NOMO-1 treated with DMSO at 0.1 percent for 48 hours (cell line): ENCODE data around the gene ITGAL.
A peak's percentile ranks its signal among the peaks of the same experiment; 100 is the strongest.
"Not testable (repeated sequence)": the region's sequence is repeated elsewhere in the genome, so short reads cannot be mapped to it uniquely, and the experiment has no call there.

Source experiments
- DNase-seq: peaks from one replicate; lab custom pipeline; 2025; ENCODE audit not compliant: unreplicated experiment; lab: John Stamatoyannopoulos, UW

ITGAL gene

GRCh38 chr16:30491744-30492308 is 19.3 kb downstream of the ITGAL start:
- DNase-seq, result no peak

- DNase-seq, result no peak
These were observed 21.5 kb downstream of the ITGAL start for GRCh38 chr16:30493941-30494488.

- DNase-seq, result no peak
These were observed 22.2 kb downstream of the ITGAL start for GRCh38 chr16:30494709-30495108.

GRCh38 chr16:30499284-30499683 is 26.7 kb downstream of the ITGAL start:
- DNase-seq, result no peak

- DNase-seq, result no peak
These were observed 31.1 kb downstream of the ITGAL start for GRCh38 chr16:30503403-30504296.

GRCh38 chr16:30509081-30509765 is 36.7 kb downstream of the ITGAL start:
- DNase-seq, result no peak

GRCh38 chr16:30510376-30510938 is 37.9 kb downstream of the ITGAL start:
- no peak for DNase-seq

- DNase-seq, result no peak
These were observed 39.0 kb downstream of the ITGAL start for GRCh38 chr16:30511509-30511908.

GRCh38 chr16:30515275-30515674 is 42.7 kb downstream of the ITGAL start:
- DNase-seq, result no peak

GRCh38 chr16:30518552-30518951 is 46.0 kb downstream of the ITGAL start:
- DNase-seq, result no peak

- DNase-seq, result no peak
These were observed 46.8 kb downstream of the ITGAL start for GRCh38 chr16:30519120-30520049.

GRCh38 chr16:30521476-30521872 is 48.9 kb downstream of the ITGAL start:
- DNase-seq, result no peak

GRCh38 chr16:30521873-30522641 is 49.5 kb downstream of the ITGAL start:
- no peak for DNase-seq

- DNase-seq, result not testable (repeated sequence)
These were observed 50.3 kb downstream of the ITGAL start for GRCh38 chr16:30522702-30523463.

GRCh38 chr16:30523768-30524574 is 51.4 kb downstream of the ITGAL start:
- DNase-seq, result no peak

- DNase-seq, result no peak
These were observed 52.3 kb downstream of the ITGAL start for GRCh38 chr16:30524575-30525568.

- peak; percentile 41 for DNase-seq
These were observed 53.2 kb downstream of the ITGAL start for GRCh38 chr16:30525844-30526136.
